AG09309 (cell line): ENCODE data around the gene GNA12.
A peak's percentile ranks its signal among the peaks of the same experiment; 100 is the strongest.

Experiments
- DNase-seq: peaks from one replicate; pipeline ENCODE4 v3.0.0-alpha.2; 2010; ENCODE audit warnings: low read depth
- H3K4me3 ChIP-seq: 2 replicates; pipeline ENCODE4 v1.5.1; 2011; ENCODE audit warnings: mild to moderate bottlenecking, low read depth, low read length, moderate library complexity; ENCODE audit not compliant: control insufficient read depth
- TF ChIP-seq, protein P1 (sequence below): IDR thresholded peaks from 2 replicates; pipeline ENCODE4 v1.5.1; 2011; ENCODE audit warnings: mild to moderate bottlenecking, low read depth, low read length, inconsistent platforms; ENCODE audit not compliant: insufficient read depth, control insufficient read depth; ENCODE audit errors: missing control alignments

Gene GNA12

DNA sequence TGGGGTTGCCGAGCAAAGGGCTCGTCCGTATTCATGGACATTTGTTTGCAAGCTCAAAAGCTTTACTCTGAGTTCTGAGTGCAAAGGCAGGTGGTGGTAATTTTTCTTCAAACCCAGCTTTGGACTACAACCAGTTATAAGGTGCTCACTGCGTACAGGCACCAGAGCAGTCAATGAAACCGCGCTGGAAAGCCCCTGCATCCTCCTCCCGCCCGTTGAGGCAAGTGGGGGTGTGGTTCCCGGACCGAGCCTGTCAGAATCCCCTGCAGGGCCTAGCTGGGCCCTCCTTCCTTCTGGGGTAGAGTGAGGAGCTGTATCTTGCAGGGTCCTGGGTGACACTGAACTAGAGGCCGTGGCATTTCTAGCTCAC is 133.8 kb downstream of the GNA12 start:
- TF ChIP-seq, protein P1, sequence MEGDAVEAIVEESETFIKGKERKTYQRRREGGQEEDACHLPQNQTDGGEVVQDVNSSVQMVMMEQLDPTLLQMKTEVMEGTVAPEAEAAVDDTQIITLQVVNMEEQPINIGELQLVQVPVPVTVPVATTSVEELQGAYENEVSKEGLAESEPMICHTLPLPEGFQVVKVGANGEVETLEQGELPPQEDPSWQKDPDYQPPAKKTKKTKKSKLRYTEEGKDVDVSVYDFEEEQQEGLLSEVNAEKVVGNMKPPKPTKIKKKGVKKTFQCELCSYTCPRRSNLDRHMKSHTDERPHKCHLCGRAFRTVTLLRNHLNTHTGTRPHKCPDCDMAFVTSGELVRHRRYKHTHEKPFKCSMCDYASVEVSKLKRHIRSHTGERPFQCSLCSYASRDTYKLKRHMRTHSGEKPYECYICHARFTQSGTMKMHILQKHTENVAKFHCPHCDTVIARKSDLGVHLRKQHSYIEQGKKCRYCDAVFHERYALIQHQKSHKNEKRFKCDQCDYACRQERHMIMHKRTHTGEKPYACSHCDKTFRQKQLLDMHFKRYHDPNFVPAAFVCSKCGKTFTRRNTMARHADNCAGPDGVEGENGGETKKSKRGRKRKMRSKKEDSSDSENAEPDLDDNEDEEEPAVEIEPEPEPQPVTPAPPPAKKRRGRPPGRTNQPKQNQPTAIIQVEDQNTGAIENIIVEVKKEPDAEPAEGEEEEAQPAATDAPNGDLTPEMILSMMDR: no peak
- DNase-seq: no peak
- H3K4me3 ChIP-seq: no peak overlapping the region

DNA sequence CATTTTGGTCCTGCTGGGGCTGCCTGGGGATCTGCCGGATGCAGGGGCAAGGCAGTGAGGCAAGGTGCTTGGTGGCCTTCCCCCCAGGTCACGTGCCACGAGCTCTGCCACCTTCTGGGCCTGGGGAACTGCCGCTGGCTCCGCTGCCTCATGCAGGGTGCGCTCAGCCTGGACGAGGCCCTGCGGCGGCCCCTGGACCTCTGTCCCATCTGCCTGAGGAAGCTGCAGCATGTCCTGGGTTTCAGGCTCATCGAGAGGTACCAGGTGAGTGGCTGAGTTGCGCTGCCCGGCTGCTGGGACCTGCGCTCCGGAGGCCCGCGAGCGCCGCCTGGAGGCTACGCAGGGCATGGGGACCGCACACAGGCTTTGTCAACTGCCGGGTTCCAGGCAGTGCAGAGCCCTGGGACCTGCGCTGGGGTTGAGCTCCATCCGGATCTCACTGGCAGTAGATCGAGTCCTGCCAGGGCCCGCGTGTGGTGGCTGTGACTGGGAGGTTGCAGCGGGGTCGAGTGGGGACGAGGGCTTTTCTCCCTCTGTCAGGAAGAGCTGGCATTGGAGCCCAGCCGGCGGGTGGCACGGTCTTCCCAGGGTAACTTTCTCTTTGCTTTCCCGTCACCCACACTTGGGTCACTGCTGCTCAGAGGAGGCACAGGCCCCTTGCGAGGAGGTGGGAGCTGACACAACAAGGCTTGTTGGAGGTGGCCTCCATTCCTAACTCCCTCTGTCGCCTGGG is 134.4 kb downstream of the GNA12 start:
- DNase-seq: no peak
- TF ChIP-seq, protein P1: peak; percentile 89
- H3K4me3 ChIP-seq: no peak overlapping the region

DNA sequence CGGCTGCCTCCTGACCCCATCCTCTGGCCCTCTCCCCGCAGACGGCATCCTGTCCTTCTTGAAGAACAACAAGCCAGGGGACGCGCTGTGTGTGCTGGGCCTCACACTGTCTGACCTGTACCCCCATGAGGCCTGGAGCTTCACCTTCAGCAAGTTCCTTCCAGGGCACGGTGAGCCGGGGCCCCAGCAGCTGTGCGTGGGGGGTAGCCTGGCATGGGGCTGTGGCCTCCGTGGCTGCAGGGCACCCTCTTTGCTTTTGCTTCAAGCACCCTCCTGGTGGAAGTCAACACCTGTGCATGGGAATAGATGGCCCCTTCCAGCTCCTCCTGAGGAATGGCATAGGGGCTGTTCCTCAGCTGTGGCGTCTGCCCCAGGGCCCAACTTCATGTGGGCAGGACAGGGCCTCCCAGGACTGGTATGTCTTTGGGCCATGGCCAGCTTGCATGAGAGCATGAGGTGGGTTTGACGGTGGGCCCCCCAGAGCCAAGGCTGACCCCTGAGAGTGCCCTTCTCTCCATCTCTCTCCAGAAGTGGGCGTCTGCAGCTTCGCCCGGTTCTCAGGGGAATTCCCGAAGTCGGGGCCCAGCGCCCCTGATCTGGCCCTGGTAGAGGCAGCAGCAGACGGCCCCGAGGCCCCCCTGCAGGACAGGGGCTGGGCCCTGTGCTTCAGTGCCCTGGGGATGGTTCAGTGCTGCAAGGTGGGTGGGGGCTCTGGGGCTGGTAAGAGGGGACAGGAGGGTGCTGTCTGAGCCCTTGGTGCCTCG is 135.4 kb downstream of the GNA12 start:
- H3K4me3 ChIP-seq: no peak overlapping the region
- no peak for DNase-seq
- TF ChIP-seq, protein P1: no peak

DNA sequence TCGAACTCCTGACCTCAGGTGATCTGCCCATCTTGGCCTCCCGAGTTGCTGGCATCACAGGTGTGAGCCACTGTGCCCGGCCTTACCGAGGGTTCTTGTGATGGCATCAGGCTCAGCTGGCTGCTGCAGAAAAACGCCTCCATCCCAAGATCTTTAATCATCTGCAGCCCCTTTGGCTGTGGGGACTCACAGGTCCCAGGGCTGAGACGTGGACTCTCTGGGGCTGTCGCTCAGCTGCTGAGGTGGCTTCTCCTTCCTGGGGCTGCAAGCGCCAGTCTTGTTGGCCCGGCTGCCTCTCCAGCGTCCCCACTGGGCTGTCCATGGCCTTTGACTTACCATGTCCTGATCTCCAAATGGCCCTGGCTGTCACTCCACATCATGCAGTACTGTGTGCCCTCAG is 136.1 kb downstream of the GNA12 start:
- no peak for DNase-seq
- TF ChIP-seq, protein P1: no peak
- no peak overlapping the region for H3K4me3 ChIP-seq

DNA sequence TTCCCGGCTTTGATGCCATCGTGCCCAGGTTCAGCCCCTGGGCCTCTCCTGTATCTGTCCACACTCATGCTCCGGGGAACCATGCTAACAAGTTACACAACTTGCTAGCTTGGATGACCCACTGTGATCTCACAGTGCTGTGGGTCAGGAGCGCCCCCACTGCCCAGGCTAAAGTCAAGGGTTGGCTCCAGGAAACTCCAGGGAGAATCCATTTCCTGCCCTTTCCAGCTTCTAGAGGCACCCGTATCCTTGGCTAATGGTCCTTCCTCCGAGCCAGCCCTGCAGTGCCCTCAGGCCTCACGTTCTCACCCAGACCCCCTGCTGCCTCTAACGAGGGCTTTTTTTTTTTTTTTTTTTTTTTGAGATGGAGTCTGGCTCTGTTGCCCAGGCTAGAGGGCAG is 136.6 kb downstream of the GNA12 start:
- DNase-seq: no peak
- TF ChIP-seq, protein P1: no peak
- H3K4me3 ChIP-seq: no peak overlapping the region

DNA sequence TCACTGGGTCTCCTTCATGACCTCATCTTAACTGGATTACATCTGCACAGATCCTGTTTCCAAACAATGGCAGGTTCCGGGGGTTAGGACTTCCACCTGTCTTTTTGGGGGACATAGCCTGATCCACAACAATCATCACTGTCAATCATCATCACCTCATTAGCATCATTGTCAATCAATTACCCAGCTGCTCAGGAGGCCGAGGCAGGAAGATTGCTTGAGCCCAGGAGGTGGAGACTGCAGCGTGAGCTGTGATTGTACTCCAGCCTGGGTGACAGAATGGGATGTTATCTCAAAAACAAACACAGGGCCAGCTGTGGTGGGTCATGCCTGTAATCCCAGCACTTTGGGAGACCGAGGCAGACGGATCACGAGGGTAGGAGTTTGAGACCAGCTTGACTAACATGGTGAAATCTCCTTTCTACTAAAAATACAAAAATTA is 137.4 kb downstream of the GNA12 start:
- DNase-seq: no peak
- H3K4me3 ChIP-seq: no peak overlapping the region
- TF ChIP-seq, protein P1: no peak
